ENCODE measurements around the gene VEZT. TPM values are rescaled to one million over a fixed set of nuclear protein-coding genes. Genes with fewer than 3 reads are reported as not detected.

Gene VEZT
- total RNA-seq, 1 experiment from 2014 or later = 46.4 TPM

DNA sequence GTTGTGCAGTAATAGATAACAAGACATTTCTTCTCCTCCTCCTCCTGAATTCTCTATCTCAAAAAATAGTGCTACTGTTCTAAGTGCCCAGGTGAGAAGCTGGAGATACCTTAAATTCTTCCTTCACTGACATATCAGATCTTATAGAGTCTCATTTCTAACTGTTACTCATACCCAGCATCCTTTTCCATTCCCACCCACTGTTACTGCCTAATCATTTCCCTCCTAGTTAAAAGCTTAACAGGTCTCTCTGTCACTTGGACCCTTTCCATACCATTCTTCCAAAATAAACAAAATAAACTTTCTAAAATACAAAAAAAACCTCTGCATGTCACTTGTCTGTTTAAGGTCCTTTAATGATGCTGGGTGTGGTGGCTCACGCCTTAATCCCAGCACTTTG is 124.4 kb downstream of the VEZT start:
- H3K27ac ChIP-seq (ENCODE audit: low read depth, low read length) = no peak overlapping the region
- H4K20me1 ChIP-seq (ENCODE audit: insufficient read depth) = no peaks in the 10 kb centered on the region
- DNase-seq (ENCODE audit: low read depth, low spot score) = no peak
- no peaks in the 10 kb centered on the region for H3K9me3 ChIP-seq (ENCODE audit: control insufficient read depth in 1 of 2, insufficient read depth in 1 of 2, low read depth in 1 of 2, low read length in 2 of 2)
- no peak overlapping the region for H3K9ac ChIP-seq (ENCODE audit: low read length)
- ChIA-PET RAD21 (ENCODE audit: low non-redundant PET in 1 of 2, low total read pairs in 2 of 2, uncharacterized antibody in 2 of 2, unreplicated experiment in 2 of 2) (interaction anchor here in 1 of 2 experiments (0.6 kb wide), 1 partner anchor 190 kb away, joined by 4 read pairs; no protein-coding TSS in a partner anchor), CTCF (interaction anchor here (1.9 kb wide), 1 partner anchor 193 kb away, joined by 8 read pairs; no protein-coding TSS in a partner anchor), POLR2A (no interaction called here)
- no peak overlapping the region for H2AFZ ChIP-seq (ENCODE audit: low read depth, low read length, poor library complexity, severe bottlenecking)
- H3K4me1 ChIP-seq (ENCODE audit: control insufficient read depth in 1 of 2, insufficient read depth in 2 of 2, low read length in 2 of 2) = peaks cover 6 to 35% of the 10 kb centered on the region in 2 experiments
- no peaks in the 10 kb centered on the region for H3K79me2 ChIP-seq (ENCODE audit: insufficient read depth, low read length)
- H3K9me2 ChIP-seq (ENCODE audit: insufficient read depth) = no peaks in the 10 kb centered on the region
- no TSS peak for BruUV-seq (replicated peaks)
- intact Hi-C loops (cut with micrococcal nuclease) = no loop called here
- no peaks in the 10 kb centered on the region for H3K36me3 ChIP-seq (ENCODE audit: control insufficient read depth in 1 of 2, insufficient read depth in 2 of 2, low read length in 2 of 2)
- TF ChIP-seq CEBPB (IDR thresholded peaks at IDR 0.05; ENCODE audit: low read depth) (no peak), EZH2phosphoT487 (IDR thresholded peaks at IDR 0.05; ENCODE audit: borderline replicate concordance) (no peak), POLR2A (IDR thresholded peaks at IDR 0.05; ENCODE audit: borderline replicate concordance, extremely low read depth, insufficient read depth, insufficient read length) (no peak), FOSL1 (IDR thresholded peaks at IDR 0.05; ENCODE audit: low read depth) (no peak), EZH2 (IDR thresholded peaks at IDR 0.05) (no peak), TCF7L2 (IDR thresholded peaks at IDR 0.05; ENCODE audit: borderline replicate concordance, extremely low read depth, insufficient read depth, insufficient read length) (no peak)
- TF ChIP-seq, protein P1, sequence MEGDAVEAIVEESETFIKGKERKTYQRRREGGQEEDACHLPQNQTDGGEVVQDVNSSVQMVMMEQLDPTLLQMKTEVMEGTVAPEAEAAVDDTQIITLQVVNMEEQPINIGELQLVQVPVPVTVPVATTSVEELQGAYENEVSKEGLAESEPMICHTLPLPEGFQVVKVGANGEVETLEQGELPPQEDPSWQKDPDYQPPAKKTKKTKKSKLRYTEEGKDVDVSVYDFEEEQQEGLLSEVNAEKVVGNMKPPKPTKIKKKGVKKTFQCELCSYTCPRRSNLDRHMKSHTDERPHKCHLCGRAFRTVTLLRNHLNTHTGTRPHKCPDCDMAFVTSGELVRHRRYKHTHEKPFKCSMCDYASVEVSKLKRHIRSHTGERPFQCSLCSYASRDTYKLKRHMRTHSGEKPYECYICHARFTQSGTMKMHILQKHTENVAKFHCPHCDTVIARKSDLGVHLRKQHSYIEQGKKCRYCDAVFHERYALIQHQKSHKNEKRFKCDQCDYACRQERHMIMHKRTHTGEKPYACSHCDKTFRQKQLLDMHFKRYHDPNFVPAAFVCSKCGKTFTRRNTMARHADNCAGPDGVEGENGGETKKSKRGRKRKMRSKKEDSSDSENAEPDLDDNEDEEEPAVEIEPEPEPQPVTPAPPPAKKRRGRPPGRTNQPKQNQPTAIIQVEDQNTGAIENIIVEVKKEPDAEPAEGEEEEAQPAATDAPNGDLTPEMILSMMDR (IDR thresholded peaks at IDR 0.05 in 2 of 3, conservative IDR thresholded peaks at IDR 0.05 in 1 of 3; ENCODE audit: borderline replicate concordance in 1 of 3, insufficient read depth in 1 of 3, low read depth in 2 of 3, low read length in 2 of 3) = no peak
- TF ChIP-seq, protein P2, sequence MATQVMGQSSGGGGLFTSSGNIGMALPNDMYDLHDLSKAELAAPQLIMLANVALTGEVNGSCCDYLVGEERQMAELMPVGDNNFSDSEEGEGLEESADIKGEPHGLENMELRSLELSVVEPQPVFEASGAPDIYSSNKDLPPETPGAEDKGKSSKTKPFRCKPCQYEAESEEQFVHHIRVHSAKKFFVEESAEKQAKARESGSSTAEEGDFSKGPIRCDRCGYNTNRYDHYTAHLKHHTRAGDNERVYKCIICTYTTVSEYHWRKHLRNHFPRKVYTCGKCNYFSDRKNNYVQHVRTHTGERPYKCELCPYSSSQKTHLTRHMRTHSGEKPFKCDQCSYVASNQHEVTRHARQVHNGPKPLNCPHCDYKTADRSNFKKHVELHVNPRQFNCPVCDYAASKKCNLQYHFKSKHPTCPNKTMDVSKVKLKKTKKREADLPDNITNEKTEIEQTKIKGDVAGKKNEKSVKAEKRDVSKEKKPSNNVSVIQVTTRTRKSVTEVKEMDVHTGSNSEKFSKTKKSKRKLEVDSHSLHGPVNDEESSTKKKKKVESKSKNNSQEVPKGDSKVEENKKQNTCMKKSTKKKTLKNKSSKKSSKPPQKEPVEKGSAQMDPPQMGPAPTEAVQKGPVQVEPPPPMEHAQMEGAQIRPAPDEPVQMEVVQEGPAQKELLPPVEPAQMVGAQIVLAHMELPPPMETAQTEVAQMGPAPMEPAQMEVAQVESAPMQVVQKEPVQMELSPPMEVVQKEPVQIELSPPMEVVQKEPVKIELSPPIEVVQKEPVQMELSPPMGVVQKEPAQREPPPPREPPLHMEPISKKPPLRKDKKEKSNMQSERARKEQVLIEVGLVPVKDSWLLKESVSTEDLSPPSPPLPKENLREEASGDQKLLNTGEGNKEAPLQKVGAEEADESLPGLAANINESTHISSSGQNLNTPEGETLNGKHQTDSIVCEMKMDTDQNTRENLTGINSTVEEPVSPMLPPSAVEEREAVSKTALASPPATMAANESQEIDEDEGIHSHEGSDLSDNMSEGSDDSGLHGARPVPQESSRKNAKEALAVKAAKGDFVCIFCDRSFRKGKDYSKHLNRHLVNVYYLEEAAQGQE (IDR thresholded peaks at IDR 0.05; ENCODE audit: low read depth) = no peak
- no peak for ATAC-seq
- no peak overlapping the region for H3K4me3 ChIP-seq (replicated peaks in 1 of 2; ENCODE audit: low read depth in 1 of 2, low read length in 2 of 2)
- no peak overlapping the region for H3K4me2 ChIP-seq (ENCODE audit: low read length)
- no peaks in the 10 kb centered on the region for H3K27me3 ChIP-seq (ENCODE audit: insufficient read depth, low read length)

Measured in HCT116 (cell line).